ENCODE results near the gene IREB2. TPM values are rescaled to one million over a fixed set of nuclear protein-coding genes. Genes with fewer than 3 reads are reported as not detected.

Gene IREB2
- total RNA-seq, 2 experiments from 2014 or later: 27.1 to 77.6 TPM

- ChIA-PET CTCF (ENCODE audit: unreplicated experiment) (no interaction called here), POLR2A (interaction anchor here (0.5 to 1.6 kb wide), 6 partner anchors 8 to 123 kb away, joined by 3 to 7 read pairs (median 5); partner anchors contain the start of gene IREB2)
- H3K4me1 ChIP-seq (ENCODE audit: insufficient read depth, low read length, poor library complexity, severe bottlenecking): peaks cover 31% of the 10 kb centered on the region
These were observed 11.4 kb downstream of the IREB2 start for GRCh38 chr15:78449220-78449999.

GRCh38 chr15:78450285-78450858 is 12.4 kb downstream of the IREB2 start:
- H3K9me2 ChIP-seq (ENCODE audit: insufficient read depth, low read length): no peaks in the 10 kb centered on the region
- DNase-seq (ENCODE audit: low spot score): no peak
- peaks cover 78% of the 10 kb centered on the region for H3K36me3 ChIP-seq (ENCODE audit: insufficient read depth, low read length)
- POLR2A ChIA-PET: interaction anchor here (0.5 to 1.6 kb wide), 6 partner anchors 8 to 124 kb away, joined by 3 to 7 read pairs (median 4); partner anchors contain the start of gene IREB2
- no TSS peak for BruUV-seq (replicated peaks)
- intact Hi-C loops (cut with micrococcal nuclease; ENCODE audit: unreplicated experiment): no loop called here
- H3K27ac ChIP-seq (ENCODE audit: low read depth, low read length, poor library complexity, severe bottlenecking): no peak overlapping the region
- no peak overlapping the region for H3K4me3 ChIP-seq (ENCODE audit: low read depth, low read length, poor library complexity, severe bottlenecking)
- no peak overlapping the region for H2AFZ ChIP-seq (ENCODE audit: low read length)
- CTCF ChIA-PET (ENCODE audit: unreplicated experiment): no interaction called here
- no peak overlapping the region for H3K4me2 ChIP-seq (ENCODE audit: low read length)
- H3K79me2 ChIP-seq (ENCODE audit: insufficient read depth, low read depth, low read length): peaks cover 97% of the 10 kb centered on the region
- H3K9me3 ChIP-seq (ENCODE audit: low read length): no peaks in the 10 kb centered on the region
- peaks cover 28% of the 10 kb centered on the region; the same call in 1 of the 2 replicates for H4K20me1 ChIP-seq (ENCODE audit: insufficient read depth, low read length)
- no peak for TF ChIP-seq CTCF (conservative IDR thresholded peaks at IDR 0.05; ENCODE audit: low read length)
- no peak for TF ChIP-seq EZH2phosphoT487 (IDR thresholded peaks at IDR 0.05; ENCODE audit: borderline replicate concordance, low read depth, low read length)
- H3K4me1 ChIP-seq (ENCODE audit: insufficient read depth, low read length, poor library complexity, severe bottlenecking): peaks cover 41% of the 10 kb centered on the region

More at GRCh38 chr15:78449220-78449999, 11.4 kb downstream of the IREB2 start:
- Histone ChIP-seq H3K36me3 (ENCODE audit: insufficient read depth, low read length) (peaks cover 88% of the 10 kb centered on the region), H3K27ac (ENCODE audit: low read depth, low read length, poor library complexity, severe bottlenecking) (no peak overlapping the region), H3K4me2 (ENCODE audit: low read length) (no peak overlapping the region), H3K9me2 (ENCODE audit: insufficient read depth, low read length) (no peaks in the 10 kb centered on the region), H2AFZ (ENCODE audit: low read length) (no peak overlapping the region), H4K20me1 (ENCODE audit: insufficient read depth, low read length) (peaks cover 27% of the 10 kb centered on the region; the same call in 1 of the 2 replicates), H3K79me2 (ENCODE audit: insufficient read depth, low read depth, low read length) (peaks cover 97% of the 10 kb centered on the region), H3K9me3 (ENCODE audit: low read length) (no peaks in the 10 kb centered on the region), H3K4me3 (ENCODE audit: low read depth, low read length, poor library complexity, severe bottlenecking) (no peak overlapping the region)
- TF ChIP-seq CTCF (conservative IDR thresholded peaks at IDR 0.05; ENCODE audit: low read length): no peak
- TF ChIP-seq EZH2phosphoT487 (IDR thresholded peaks at IDR 0.05; ENCODE audit: borderline replicate concordance, low read depth, low read length): no peak
- DNase-seq (ENCODE audit: low spot score): no peak
- no TSS peak for BruUV-seq (replicated peaks)
- intact Hi-C loops (cut with micrococcal nuclease; ENCODE audit: unreplicated experiment): no loop called here

Data from OCI-LY7 (cell line).